Measurements from ENCODE around the gene DGKB. TPM values are rescaled to one million over a fixed set of nuclear protein-coding genes. Genes with fewer than 3 reads are reported as not detected.

DGKB gene
- total RNA-seq, 1 experiment from 2014 or later, result not detected

DNA sequence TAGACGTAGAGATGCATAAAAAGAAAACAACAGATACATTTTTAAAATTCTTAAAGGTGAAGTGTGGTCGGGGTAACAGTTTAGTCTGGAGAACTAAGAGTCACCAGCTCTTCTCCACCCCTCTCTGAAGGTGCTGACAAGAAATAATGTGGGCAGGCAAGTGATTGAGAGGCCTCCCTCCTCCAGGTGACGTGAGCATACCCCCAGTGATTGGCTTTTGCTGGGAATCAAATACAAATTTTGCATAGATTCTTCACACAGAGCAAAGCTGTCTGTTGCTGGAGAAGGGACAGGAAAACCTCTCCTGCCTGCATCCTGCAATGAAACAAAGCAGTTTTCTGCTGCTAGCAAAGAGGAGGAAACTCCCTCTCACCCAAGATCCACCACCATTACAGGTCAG is 115.0 kb downstream of the DGKB start:
- ChIA-PET POLR2A (no interaction called here), CTCF (interaction anchor here (0.5 kb wide), 1 partner anchor 11 kb away, joined by 3 read pairs; no protein-coding TSS in a partner anchor)
- TF ChIP-seq, protein P1, sequence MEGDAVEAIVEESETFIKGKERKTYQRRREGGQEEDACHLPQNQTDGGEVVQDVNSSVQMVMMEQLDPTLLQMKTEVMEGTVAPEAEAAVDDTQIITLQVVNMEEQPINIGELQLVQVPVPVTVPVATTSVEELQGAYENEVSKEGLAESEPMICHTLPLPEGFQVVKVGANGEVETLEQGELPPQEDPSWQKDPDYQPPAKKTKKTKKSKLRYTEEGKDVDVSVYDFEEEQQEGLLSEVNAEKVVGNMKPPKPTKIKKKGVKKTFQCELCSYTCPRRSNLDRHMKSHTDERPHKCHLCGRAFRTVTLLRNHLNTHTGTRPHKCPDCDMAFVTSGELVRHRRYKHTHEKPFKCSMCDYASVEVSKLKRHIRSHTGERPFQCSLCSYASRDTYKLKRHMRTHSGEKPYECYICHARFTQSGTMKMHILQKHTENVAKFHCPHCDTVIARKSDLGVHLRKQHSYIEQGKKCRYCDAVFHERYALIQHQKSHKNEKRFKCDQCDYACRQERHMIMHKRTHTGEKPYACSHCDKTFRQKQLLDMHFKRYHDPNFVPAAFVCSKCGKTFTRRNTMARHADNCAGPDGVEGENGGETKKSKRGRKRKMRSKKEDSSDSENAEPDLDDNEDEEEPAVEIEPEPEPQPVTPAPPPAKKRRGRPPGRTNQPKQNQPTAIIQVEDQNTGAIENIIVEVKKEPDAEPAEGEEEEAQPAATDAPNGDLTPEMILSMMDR (IDR thresholded peaks at IDR 0.05; ENCODE audit: unreplicated experiment), result no peak
- H3K4me3 Mint-ChIP-seq (ENCODE audit: unreplicated experiment), result no peak overlapping the region
- H3K27ac Mint-ChIP-seq (ENCODE audit: low read depth, unreplicated experiment), result no peak overlapping the region
- no peaks in the 10 kb centered on the region for H3K4me1 Mint-ChIP-seq (ENCODE audit: insufficient read depth, unreplicated experiment)
- peaks cover 45% of the 10 kb centered on the region for H3K27me3 Mint-ChIP-seq (ENCODE audit: insufficient read depth, unreplicated experiment)
- intact Hi-C loops (cut with micrococcal nuclease), result no loop called here
- no peaks in the 10 kb centered on the region for H3K9me3 Mint-ChIP-seq (ENCODE audit: unreplicated experiment)
- BruUV-seq (replicated peaks), result no TSS peak
- H3K36me3 Mint-ChIP-seq (ENCODE audit: insufficient read depth, unreplicated experiment), result no peaks in the 10 kb centered on the region
- DNase-seq (ENCODE audit: unreplicated experiment), result no peak

DNA sequence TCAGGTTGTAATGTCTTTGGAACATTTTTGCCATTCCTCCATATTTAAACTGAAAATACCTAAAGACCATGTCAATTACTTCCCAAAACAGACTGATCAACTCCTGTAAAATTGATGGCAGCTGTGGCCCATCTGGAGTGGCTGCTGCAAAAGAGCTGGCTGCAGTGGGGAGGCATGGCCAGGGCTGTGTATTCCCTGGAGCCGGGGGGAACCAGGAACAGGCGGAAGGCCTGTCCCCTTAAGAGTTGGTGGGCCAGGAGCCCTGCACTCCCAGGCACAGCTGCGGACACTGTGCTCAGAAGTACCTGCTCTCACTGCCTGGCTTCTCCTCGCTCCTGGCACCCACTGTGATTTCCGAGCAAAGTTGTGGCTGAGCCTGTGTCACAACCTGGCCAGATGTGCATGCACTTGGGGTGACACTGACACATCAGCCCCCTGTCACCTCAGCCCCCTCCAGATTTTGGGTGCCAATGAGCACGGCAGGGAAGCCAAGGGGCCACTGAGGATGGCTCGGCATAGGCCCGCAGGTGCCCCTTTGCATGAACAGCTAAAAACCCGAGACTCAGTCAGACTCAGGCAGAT is 116.1 kb downstream of the DGKB start:
- TF ChIP-seq, protein P1 (IDR thresholded peaks at IDR 0.05; ENCODE audit: unreplicated experiment), result no peak
- no peak overlapping the region for H3K27ac Mint-ChIP-seq (ENCODE audit: low read depth, unreplicated experiment)
- no TSS peak for BruUV-seq (replicated peaks)

DNA sequence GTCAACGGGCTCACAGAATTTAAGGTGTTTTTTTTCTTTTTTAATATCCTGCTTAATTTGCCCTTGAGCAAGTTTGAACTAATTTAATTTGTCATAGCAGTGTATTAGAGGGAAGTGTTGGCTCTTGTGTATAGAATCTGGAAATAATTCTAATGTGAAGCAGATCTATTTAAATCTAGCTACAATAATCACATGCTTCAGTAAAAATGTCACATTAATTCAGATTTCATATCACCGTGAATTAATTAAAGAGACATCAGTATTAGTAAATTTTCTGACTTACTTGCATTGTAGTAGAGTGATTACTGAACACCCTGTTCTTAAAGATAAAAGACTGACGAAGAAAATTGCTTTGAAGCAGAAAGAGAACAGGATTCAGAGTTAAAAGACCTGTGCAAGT is 124.7 kb downstream of the DGKB start:
- CTCF ChIA-PET, result no interaction called here
- Mint-ChIP-seq H3K27ac (ENCODE audit: low read depth, unreplicated experiment) (no peak overlapping the region), H3K36me3 (ENCODE audit: insufficient read depth, unreplicated experiment) (no peaks in the 10 kb centered on the region), H3K4me3 (ENCODE audit: unreplicated experiment) (no peak overlapping the region), H3K4me1 (ENCODE audit: insufficient read depth, unreplicated experiment) (no peaks in the 10 kb centered on the region), H3K27me3 (ENCODE audit: insufficient read depth, unreplicated experiment) (peaks cover 40% of the 10 kb centered on the region), H3K9me3 (ENCODE audit: unreplicated experiment) (peaks cover 7% of the 10 kb centered on the region)
- no TSS peak for BruUV-seq (replicated peaks)
- TF ChIP-seq, protein P1 (IDR thresholded peaks at IDR 0.05; ENCODE audit: unreplicated experiment), result no peak
- POLR2A ChIA-PET, result no interaction called here
- intact Hi-C loops (cut with micrococcal nuclease), result no loop called here
- DNase-seq (ENCODE audit: unreplicated experiment), result no peak

More for the DNA sequence above, 116.1 kb downstream of the DGKB start:
- intact Hi-C loops (cut with micrococcal nuclease), result no loop called here
- no peaks in the 10 kb centered on the region for H3K36me3 Mint-ChIP-seq (ENCODE audit: insufficient read depth, unreplicated experiment)
- no peak for DNase-seq (ENCODE audit: unreplicated experiment)
- H3K4me1 Mint-ChIP-seq (ENCODE audit: insufficient read depth, unreplicated experiment), result no peaks in the 10 kb centered on the region
- CTCF ChIA-PET, result no interaction called here
- H3K27me3 Mint-ChIP-seq (ENCODE audit: insufficient read depth, unreplicated experiment), result peaks cover 57% of the 10 kb centered on the region
- H3K9me3 Mint-ChIP-seq (ENCODE audit: unreplicated experiment), result no peaks in the 10 kb centered on the region
- POLR2A ChIA-PET, result no interaction called here
- no peak overlapping the region for H3K4me3 Mint-ChIP-seq (ENCODE audit: unreplicated experiment)

DNA sequence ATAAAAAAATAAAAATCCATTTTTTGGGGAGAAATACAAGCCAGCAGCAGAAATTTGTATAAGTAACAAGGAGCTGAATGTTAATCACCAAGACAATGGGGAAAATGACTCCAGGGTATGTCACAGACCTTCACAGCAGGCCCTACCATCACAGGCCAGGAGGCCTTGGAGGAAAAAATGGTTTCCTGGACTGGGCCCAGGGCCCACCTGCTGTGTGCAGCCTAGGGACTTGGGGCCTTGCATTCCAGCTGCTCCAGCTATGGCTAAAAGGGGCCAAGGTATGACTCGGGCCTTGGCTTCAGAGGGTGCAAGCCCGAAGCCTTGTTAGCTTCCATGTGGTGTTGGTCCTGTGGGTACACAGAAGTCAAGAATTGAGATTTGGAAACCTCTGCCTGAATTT is 126.3 kb downstream of the DGKB start:
- CTCF ChIA-PET, result interaction anchor here (0.5 kb wide), 1 partner anchor 397 kb away, joined by 4 read pairs; no protein-coding TSS in a partner anchor
- Mint-ChIP-seq H3K27ac (ENCODE audit: low read depth, unreplicated experiment) (no peak overlapping the region), H3K9me3 (ENCODE audit: unreplicated experiment) (peaks cover 7% of the 10 kb centered on the region), H3K4me3 (ENCODE audit: unreplicated experiment) (no peak overlapping the region), H3K27me3 (ENCODE audit: insufficient read depth, unreplicated experiment) (peaks cover 43% of the 10 kb centered on the region), H3K36me3 (ENCODE audit: insufficient read depth, unreplicated experiment) (no peaks in the 10 kb centered on the region), H3K4me1 (ENCODE audit: insufficient read depth, unreplicated experiment) (no peaks in the 10 kb centered on the region)
- POLR2A ChIA-PET, result no interaction called here
- BruUV-seq (replicated peaks), result no TSS peak
- TF ChIP-seq, protein P1 (IDR thresholded peaks at IDR 0.05; ENCODE audit: unreplicated experiment), result no peak
- no peak for DNase-seq (ENCODE audit: unreplicated experiment)
- intact Hi-C loops (cut with micrococcal nuclease), result no loop called here

All from MCF 10A (cell line).